ENCODE results near the gene THSD4.

The THSD4 gene

GRCh38 chr15:71114887-71115566, at the start of gene THSD4:
Gene THSD4 (plus strand): TSS chr15:71115471.
- DNase-seq = no peak

GRCh38 chr15:71066983-71067382, 48.3 kb upstream of the THSD4 start:
- no peak for DNase-seq

GRCh38 chr15:71069693-71070092, 45.6 kb upstream of the THSD4 start:
- DNase-seq = no peak

- no peak for DNase-seq
Observed at GRCh38 chr15:71071529-71071928, 43.7 kb upstream of the THSD4 start.

- DNase-seq = no peak
Observed at GRCh38 chr15:71072423-71072822, 42.8 kb upstream of the THSD4 start.

GRCh38 chr15:71078506-71079207, 36.6 kb upstream of the THSD4 start:
- no peak for DNase-seq

- no peak for DNase-seq
Observed at GRCh38 chr15:71079208-71080044, 35.8 kb upstream of the THSD4 start.

GRCh38 chr15:71080166-71080565, 35.1 kb upstream of the THSD4 start:
- DNase-seq = no peak

- DNase-seq = no peak
Observed at GRCh38 chr15:71080705-71081104, 34.6 kb upstream of the THSD4 start.

GRCh38 chr15:71082803-71083202, 32.5 kb upstream of the THSD4 start:
- DNase-seq = no peak

- no peak for DNase-seq
Observed at GRCh38 chr15:71083349-71083748, 31.9 kb upstream of the THSD4 start.

GRCh38 chr15:71084264-71084663, 31.0 kb upstream of the THSD4 start:
- no peak for DNase-seq

GRCh38 chr15:71085809-71086208, 29.5 kb upstream of the THSD4 start:
- DNase-seq = no peak

- no peak for DNase-seq
Observed at GRCh38 chr15:71088155-71088554, 27.1 kb upstream of the THSD4 start.

GRCh38 chr15:71088683-71089082, 26.6 kb upstream of the THSD4 start:
- DNase-seq = no peak

- DNase-seq = no peak
Observed at GRCh38 chr15:71089801-71090200, 25.5 kb upstream of the THSD4 start.

- no peak for DNase-seq
Observed at GRCh38 chr15:71091601-71092000, 23.7 kb upstream of the THSD4 start.

- no peak for DNase-seq
Observed at GRCh38 chr15:71092056-71092600, 23.1 kb upstream of the THSD4 start.

GRCh38 chr15:71093054-71094024, 21.9 kb upstream of the THSD4 start:
- no peak for DNase-seq

- DNase-seq = no peak
Observed at GRCh38 chr15:71094137-71094536, 21.1 kb upstream of the THSD4 start.

GRCh38 chr15:71096676-71097075, 18.6 kb upstream of the THSD4 start:
- DNase-seq = no peak

GRCh38 chr15:71097890-71098289, 17.4 kb upstream of the THSD4 start:
- no peak for DNase-seq

Measured in NCI-H446 treated with DMSO at 0.1 percent for 48 hours (cell line).